NB4 (cell line): Measurements from ENCODE around the gene CRLF2.
"Not testable (repeated sequence)": the region's sequence is repeated elsewhere in the genome, so short reads cannot be mapped to it uniquely, and the experiment has no call there.

ENCODE experiments used
- DNase-seq: peaks from one replicate; pipeline ENCODE4 v3.0.0; 2010; ENCODE audit warnings: low read depth
- H3K4me3 ChIP-seq: one replicate; pipeline ENCODE4 v1.5.1; 2011; ENCODE audit warnings: mild to moderate bottlenecking, low read depth, low read length, moderate library complexity
- CTCF ChIP-seq: IDR thresholded peaks from one replicate; pipeline ENCODE4 v1.5.1; 2012; ENCODE audit warnings: low read depth, low read length
- MAX ChIP-seq: IDR thresholded peaks from 2 replicates; pipeline ENCODE4 v1.6.1; 2011; ENCODE audit warnings: low read depth, low read length
- MYC ChIP-seq: IDR thresholded peaks from 2 replicates; pipeline ENCODE4 v1.6.1; 2011; ENCODE audit warnings: low read depth, low read length
- POLR2A ChIP-seq: IDR thresholded peaks from 2 replicates; pipeline ENCODE4 v1.6.1; 2011; ENCODE audit warnings: mild to moderate bottlenecking; ENCODE audit not compliant: insufficient read length; ENCODE audit errors: extremely low read depth

The CRLF2 gene

GRCh38 chrX:1181170-1181569, 31.3 kb downstream of the CRLF2 start:
- no peak overlapping the region for H3K4me3 ChIP-seq
- TF ChIP-seq MAX (no peak), POLR2A (no peak), MYC (no peak), CTCF (no peak)
- DNase-seq, result no peak

GRCh38 chrX:1178580-1179057, 33.8 kb downstream of the CRLF2 start:
- peak; percentile 24 for DNase-seq
- TF ChIP-seq POLR2A (no peak), CTCF (no peak), MAX (no peak), MYC (no peak)
- H3K4me3 ChIP-seq, result no peak overlapping the region

GRCh38 chrX:1176531-1177320, 35.7 kb downstream of the CRLF2 start:
- not testable (repeated sequence) for DNase-seq

GRCh38 chrX:1174609-1175545, 37.6 kb downstream of the CRLF2 start:
- H3K4me3 ChIP-seq, DNase-seq: not testable (repeated sequence)

More at GRCh38 chrX:1176531-1177320, 35.7 kb downstream of the CRLF2 start:
- H3K4me3 ChIP-seq, result not testable (repeated sequence)

GRCh38 chrX:1173435-1173834, 39.0 kb downstream of the CRLF2 start:
- not testable (repeated sequence) for H3K4me3 ChIP-seq, DNase-seq

- H3K4me3 ChIP-seq, result no peak overlapping the region
- no peak for TF ChIP-seq MAX
- no peak for TF ChIP-seq POLR2A
- TF ChIP-seq CTCF, result no peak
- no peak for TF ChIP-seq MYC
- DNase-seq, result no peak
These were observed 40.0 kb downstream of the CRLF2 start for GRCh38 chrX:1172496-1172895.

- not testable (repeated sequence) for DNase-seq, H3K4me3 ChIP-seq
These were observed 40.5 kb downstream of the CRLF2 start for GRCh38 chrX:1171915-1172314.

- no peak overlapping the region for H3K4me3 ChIP-seq
- no peak for TF ChIP-seq MYC
- TF ChIP-seq MAX, result no peak
- TF ChIP-seq CTCF, result no peak
- TF ChIP-seq POLR2A, result no peak
- DNase-seq, result no peak
These were observed 42.2 kb downstream of the CRLF2 start for GRCh38 chrX:1170243-1170642.
